Stimulated activated naive CD4-positive, alpha-beta T cell (primary cell): ENCODE measurements around the gene ARL6IP4.
A peak's percentile ranks its signal among the peaks of the same experiment; 100 is the strongest.
"Not testable (repeated sequence)": the region's sequence is repeated elsewhere in the genome, so short reads cannot be mapped to it uniquely, and the experiment has no call there.

Experiments
- DNase-seq, 6 experiments: peaks; one replicate each; lab custom pipeline; 2025; lab: John Stamatoyannopoulos, UW

The ARL6IP4 gene

GRCh38 chr12:122980183-122981035 is at the start of gene ARL6IP4:
ARL6IP4 (plus strand) TSS chr12:122980681; CDS start chr12:122981140, 459 bp downstream.
- peak; percentile 38 to 82 (median 54) for DNase-seq

- DNase-seq: no peak
These were observed 48.3 kb upstream of the ARL6IP4 start for GRCh38 chr12:122932207-122932606.

DNA sequence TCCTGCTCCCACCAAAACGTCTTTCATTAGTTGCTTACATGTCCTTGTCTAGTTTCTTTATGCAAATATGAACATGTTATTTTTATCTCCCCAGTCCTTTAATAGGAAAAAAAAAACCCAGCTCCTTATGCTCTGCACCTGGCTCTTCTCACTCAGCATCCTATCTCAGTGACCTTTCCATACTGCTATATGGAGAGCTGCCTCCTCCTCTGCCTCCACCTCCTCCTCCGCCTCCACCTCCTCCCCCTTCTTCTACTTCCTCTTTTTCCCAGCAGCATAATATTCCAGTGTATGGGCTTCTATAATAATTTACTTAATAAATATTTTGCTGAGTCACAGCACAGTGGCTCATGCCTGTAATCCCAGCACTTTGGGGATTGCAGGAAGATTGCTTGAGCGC is 45.8 kb upstream of the ARL6IP4 start:
- no peak for DNase-seq

DNA sequence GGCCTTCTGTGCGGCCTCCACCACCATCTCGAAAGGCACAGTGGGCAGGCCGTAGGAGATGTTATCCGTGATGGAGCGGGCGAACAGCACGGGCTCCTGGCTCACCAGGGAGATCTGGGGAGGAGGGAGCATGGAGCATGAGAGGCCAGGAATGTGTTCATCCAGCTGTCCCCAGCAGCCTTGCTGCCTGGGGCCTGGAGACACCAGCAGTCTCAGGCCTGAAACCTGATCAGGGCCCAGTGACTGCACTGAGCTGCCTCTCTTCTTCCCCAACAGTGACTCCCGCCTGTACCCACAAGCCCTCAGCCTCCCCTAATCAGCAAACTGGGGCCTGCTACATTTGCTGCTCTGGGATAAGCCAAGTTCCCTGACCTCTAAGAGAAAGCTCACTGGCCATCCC is 45.2 kb upstream of the ARL6IP4 start:
- DNase-seq: no peak

- no peak for DNase-seq
These were observed 42.8 kb upstream of the ARL6IP4 start for GRCh38 chr12:122937622-122938091.

GRCh38 chr12:122939125-122939524 is 41.4 kb upstream of the ARL6IP4 start:
- no peak for DNase-seq

GRCh38 chr12:122941351-122941750 is 39.1 kb upstream of the ARL6IP4 start:
- DNase-seq: not testable (repeated sequence)

- no peak for DNase-seq
These were observed 37.8 kb upstream of the ARL6IP4 start for GRCh38 chr12:122942637-122943036.

DNA sequence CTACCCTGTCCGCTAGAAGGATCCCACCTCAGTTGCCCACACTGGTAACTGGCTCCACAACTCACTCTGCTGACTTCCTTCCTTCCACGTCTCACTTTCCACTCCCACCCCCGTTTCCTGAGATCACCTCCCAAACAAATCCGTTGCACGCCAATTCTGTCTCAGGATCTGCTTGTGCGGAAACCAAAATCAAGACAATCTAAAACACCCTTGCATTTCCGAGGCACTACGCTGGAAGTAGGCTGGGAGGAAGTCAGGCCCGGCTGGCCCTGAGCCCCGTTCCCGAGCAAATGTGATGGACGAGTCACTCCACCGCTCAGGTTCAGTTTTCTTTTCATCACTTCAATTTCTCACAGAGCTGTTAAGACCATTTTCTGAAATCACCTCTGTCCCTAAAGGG is 37.3 kb upstream of the ARL6IP4 start:
- DNase-seq: no peak

DNA sequence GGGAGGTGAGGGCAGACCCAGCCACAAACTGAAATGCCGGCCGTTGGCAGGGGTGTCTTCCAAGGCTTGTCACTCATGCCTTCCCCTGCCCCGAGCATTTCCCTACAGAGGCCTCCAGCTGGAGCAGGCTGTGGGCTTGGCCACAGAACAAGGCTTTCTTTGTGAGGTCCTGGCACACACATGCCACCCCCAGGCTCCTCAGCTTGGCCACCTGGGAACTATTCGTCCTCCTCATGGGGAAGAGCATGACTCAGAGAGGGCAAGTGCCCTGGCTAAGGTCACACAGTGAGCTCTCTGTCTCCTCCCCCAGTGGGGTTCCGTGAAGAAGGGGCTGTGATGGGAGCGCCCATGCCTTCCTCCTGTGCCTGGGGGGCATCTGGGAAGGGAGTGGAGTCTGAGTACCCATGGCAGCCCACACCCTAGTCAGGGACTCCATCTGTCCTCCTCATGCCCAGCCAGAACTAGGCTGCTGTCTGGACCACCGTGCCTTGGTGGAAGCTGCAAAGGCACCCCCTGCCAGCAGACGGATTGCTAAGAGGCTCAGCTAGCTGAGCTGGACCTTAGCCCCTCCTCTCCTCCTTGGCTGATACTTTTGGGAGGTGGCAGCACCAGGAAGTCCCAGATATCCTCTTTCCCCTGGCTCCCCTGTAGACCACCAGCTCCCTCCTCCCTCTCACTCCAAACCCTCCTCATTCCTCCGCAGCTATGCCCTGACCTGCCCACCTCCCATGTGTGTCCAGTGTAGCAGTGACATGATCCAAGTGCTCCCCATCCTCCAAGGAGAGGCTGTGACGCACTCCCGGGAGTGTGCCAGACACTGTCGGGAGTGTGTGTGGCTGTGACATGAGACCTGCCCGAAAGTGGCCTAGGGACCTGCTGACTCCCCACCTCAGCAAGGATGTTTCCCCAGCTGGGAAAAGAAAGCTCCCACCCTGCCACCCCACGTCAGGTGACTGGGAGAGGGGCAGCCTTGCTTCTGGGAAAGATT is 35.6 kb upstream of the ARL6IP4 start:
- DNase-seq: no peak

DNA sequence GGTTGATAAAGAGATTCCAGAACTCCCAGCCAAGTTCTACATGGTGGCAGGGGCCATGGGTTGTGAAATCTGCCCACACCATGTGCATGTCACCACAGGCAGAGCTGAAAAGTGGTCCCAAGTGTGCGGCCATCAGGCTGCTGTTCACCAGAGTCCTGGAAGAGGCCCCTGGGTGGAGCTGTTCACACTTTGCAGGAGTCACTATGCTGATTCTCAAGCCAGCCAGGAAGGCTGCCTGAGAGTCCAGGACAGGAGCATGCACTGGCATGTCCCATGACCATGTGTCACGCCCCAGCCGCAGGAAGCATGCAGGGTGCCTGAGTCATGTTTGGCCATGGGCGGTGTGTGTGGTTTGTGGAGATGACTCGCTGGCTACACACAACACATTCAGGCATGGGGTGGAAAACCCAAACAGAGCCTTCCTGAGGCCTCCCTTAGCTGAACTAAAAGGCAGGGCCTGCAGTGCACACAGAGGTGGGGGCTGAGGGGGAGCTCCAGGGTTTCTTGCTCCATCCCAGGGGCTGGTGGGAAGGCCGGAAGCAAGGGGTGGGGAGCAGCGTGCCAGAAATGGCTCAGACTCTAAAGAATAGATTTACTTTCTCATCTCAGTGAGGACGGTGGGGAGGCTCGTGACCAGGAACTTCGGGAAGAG is 33.7 kb upstream of the ARL6IP4 start:
- no peak for DNase-seq

DNA sequence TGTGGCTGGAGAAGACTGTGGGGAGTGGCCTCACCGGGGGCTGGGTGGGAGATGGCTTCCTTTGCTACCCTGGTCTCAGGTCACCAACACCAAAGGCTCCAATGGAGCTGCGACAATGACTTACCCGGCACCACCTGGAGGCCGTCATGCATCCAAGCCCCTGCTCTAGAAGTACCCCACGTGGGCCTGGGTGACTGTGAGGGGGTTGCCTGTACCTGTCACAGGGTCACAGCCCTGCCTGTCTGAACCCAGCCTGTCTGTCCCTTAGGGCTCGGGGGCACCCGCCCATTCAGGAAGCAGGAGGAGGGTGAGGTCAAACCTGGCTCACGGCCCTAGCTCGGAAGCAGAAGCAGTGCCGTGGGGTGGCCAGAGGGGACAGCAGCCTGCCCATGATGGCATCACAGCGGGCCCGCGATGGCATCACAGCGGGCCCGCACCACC is 33.1 kb upstream of the ARL6IP4 start:
- DNase-seq: no peak

GRCh38 chr12:122948605-122949004 is 31.9 kb upstream of the ARL6IP4 start:
- DNase-seq: no peak

GRCh38 chr12:122949405-122949804 is 31.1 kb upstream of the ARL6IP4 start:
- DNase-seq: no peak

DNA sequence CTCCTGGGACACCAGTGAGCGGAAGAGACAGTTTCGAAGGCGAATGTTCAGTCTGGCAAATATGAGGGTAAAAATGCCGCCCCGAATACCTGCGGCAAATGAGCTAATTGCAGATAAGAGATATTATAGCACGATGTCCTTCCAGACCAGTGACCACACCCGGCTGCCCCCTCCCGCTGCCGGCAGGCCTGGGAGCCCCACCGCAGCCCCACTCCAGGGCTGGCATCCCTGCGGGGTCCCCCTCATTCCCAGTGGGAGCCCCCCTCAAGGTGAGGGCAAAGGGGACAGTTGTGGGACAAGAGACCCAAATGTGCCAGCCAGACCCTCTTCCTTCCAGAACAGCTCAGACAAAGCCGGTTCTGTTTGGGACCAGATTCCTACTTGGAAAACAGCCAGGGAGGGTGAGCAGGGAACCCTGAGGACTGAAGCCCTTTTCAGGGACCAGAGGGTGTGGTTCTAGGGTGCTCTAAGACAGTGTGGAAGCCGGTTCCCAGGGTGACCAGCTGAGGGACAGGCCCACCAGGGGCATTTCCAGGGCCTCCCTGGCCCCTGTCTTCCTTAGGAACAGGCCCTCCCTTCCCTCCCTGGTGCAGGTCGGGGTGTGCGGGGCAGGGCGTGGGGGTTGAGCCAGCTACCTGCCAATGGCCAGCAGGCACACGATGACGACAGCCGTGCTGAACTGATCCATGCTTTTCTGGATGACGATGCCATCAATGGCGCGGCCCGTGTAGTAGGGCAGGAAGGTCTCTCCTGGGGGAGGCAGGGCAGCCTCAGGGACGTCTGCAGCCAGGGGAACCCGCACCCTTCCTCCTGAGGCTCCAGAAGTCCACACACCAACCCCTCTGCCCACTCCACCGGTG is 30.4 kb upstream of the ARL6IP4 start:
- no peak for DNase-seq

GRCh38 chr12:122951406-122951805 is 29.1 kb upstream of the ARL6IP4 start:
- no peak for DNase-seq

DNA sequence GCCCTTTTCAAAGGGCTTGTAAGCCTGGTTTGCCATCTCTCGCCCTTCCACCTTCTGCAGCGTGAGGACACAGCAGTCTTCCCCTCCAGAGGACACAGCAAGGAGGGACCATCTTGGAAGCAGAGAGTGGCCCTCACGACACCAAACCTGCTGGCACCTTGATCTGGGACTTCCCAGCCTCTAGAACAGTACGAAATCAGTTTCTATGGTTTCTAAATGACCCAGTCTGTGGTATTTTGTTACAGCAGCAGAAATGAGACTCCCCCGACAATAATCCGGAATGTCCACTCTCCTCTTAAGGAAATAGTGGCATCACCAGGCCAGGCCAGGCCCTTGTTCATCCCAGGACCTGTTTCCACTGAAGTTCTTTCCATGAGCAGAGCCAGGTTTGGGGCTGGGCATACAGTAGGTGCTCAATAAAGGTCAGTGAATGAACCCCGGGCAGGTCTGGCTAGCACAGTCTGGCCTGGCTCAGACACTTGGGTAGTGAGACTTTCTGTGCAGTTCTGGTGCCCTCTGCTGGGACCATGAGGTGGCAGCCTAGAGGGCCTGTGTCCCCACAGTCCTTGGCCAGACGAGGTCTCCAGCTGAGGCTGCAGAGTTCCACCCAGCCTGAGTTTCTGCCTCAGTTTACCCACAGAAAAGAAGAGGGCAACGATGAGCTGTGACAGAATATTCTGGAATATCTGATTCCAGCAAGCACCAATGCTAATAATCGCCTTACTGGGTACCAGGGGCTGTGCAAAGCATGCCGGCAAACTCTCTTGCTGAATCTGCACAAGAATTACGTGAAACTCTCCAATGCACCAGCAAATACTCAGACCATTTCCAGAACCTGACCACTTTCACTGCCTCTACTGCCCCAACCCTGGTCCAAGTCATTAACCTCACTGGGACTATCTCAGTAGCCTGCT is 28.2 kb upstream of the ARL6IP4 start:
- DNase-seq: peak; percentile 48 to 74 (median 59)

DNA sequence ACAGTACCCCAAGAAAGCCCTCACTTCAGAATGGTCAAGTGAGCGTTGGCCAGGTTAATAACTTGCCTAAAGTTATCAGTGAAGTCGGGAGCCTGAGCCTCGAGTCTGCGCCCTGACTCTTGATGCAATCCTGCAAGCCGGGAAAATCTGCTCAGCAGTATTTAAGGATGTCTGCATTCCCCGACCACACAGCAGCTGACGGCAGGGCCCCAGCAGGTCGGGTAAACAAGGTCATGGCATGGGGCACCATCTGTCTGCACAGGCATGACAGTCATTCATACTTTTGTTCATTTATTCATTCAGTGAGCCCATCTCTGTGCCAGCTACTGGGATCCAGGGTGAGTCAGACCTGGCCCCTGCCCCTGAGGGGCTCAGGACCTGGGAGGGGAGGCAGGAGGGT is 25.3 kb upstream of the ARL6IP4 start:
- DNase-seq: no peak

DNA sequence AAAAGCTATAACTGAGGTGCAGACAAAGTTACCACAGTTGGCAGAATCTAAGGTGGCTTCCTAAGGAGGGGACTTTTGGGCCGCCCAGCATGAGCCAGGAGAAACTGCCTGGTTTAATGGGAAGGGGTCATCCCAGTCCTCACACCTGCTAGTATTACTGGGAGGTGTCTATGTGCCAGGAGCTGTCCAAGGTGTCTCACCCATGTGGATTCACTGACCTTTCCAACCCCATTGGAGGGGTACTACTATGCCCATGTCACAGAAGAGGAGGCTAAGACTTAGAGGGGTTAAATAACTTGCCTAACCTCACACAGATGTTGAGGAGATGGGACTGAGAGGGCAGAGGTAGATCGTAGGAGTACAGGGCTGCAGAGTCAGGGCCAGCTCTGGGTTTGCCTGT is 24.4 kb upstream of the ARL6IP4 start:
- no peak for DNase-seq
